HG03558 (cell line): ENCODE measurements around the gene ERC2.
A peak's percentile ranks its signal among the peaks of the same experiment; 100 is the strongest.

Experiments
- ATAC-seq: cut with Tn5 transposase; IDR thresholded peaks from one replicate; pipeline ENCODE4 v1.9.1; 2021; ENCODE audit warnings: moderate number of reproducible peaks; ENCODE audit not compliant: unreplicated experiment; ENCODE audit errors: extremely low read depth

ERC2 gene

GRCh38 chr3:55683666-55684270 lies 784.5 kb downstream of the ERC2 start:
- ATAC-seq, result no peak

GRCh38 chr3:55682461-55682860 lies 785.8 kb downstream of the ERC2 start:
- no peak for ATAC-seq

- no peak for ATAC-seq
Observed at GRCh38 chr3:55678546-55679216, 789.6 kb downstream of the ERC2 start.

- ATAC-seq, result no peak
Observed at GRCh38 chr3:55676643-55677042, 791.6 kb downstream of the ERC2 start.

- peak; percentile 97 for ATAC-seq
Observed at GRCh38 chr3:55675478-55675877, 792.8 kb downstream of the ERC2 start.

GRCh38 chr3:55673764-55674163 lies 794.5 kb downstream of the ERC2 start:
- no peak for ATAC-seq

GRCh38 chr3:55669133-55669532 lies 799.1 kb downstream of the ERC2 start:
- no peak for ATAC-seq

- ATAC-seq, result no peak
Observed at GRCh38 chr3:55668359-55668758, 799.9 kb downstream of the ERC2 start.

- no peak for ATAC-seq
Observed at GRCh38 chr3:55664387-55664786, 803.9 kb downstream of the ERC2 start.

- ATAC-seq, result no peak
Observed at GRCh38 chr3:55662683-55663082, 805.6 kb downstream of the ERC2 start.

- ATAC-seq, result no peak
Observed at GRCh38 chr3:55661571-55661970, 806.7 kb downstream of the ERC2 start.

- no peak for ATAC-seq
Observed at GRCh38 chr3:55661141-55661540, 807.1 kb downstream of the ERC2 start.

- ATAC-seq, result no peak
Observed at GRCh38 chr3:55660642-55661041, 807.6 kb downstream of the ERC2 start.

- no peak for ATAC-seq
Observed at GRCh38 chr3:55659701-55660100, 808.6 kb downstream of the ERC2 start.

- ATAC-seq, result peak; percentile 27
Observed at GRCh38 chr3:55658690-55659562, 809.3 kb downstream of the ERC2 start.

GRCh38 chr3:55658270-55658669 lies 810.0 kb downstream of the ERC2 start:
- no peak for ATAC-seq

- no peak for ATAC-seq
Observed at GRCh38 chr3:55655544-55655943, 812.7 kb downstream of the ERC2 start.

GRCh38 chr3:55654123-55654760 lies 814.0 kb downstream of the ERC2 start:
- ATAC-seq, result peak; percentile 86

- no peak for ATAC-seq
Observed at GRCh38 chr3:55651011-55651410, 817.3 kb downstream of the ERC2 start.

- ATAC-seq, result no peak
Observed at GRCh38 chr3:55650011-55650410, 818.3 kb downstream of the ERC2 start.

GRCh38 chr3:55649554-55649953 lies 818.7 kb downstream of the ERC2 start:
- ATAC-seq, result no peak
